ENCODE results near the gene RING1.
A peak's percentile ranks its signal among the peaks of the same experiment; 100 is the strongest.

RING1 gene

DNA sequence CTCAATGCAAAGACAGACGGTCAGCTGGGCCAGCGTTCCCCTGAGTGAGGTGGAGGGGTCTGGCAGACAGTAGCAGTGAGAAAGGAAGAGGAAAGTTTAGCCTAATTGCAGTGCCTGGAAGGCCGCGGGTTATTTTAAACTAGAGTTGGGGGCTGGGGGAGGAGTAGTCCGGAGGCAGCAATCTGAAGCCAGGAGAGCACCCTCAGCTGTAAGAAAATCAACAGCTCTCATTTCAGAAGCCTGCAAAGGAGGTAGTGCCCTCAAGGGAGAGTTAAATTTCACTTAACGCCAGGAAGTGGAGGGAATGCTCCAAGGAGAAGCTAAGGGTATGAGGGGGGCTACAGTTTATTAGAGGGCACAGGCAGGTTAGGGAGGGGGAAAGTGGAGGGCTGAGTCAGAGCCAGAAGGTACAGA lies 26.9 kb downstream of the RING1 start:
- DNase-seq (ENCODE audit: extremely low spot score, insufficient read length, low read depth) (no peak), FAIRE-seq (no peak)

DNA sequence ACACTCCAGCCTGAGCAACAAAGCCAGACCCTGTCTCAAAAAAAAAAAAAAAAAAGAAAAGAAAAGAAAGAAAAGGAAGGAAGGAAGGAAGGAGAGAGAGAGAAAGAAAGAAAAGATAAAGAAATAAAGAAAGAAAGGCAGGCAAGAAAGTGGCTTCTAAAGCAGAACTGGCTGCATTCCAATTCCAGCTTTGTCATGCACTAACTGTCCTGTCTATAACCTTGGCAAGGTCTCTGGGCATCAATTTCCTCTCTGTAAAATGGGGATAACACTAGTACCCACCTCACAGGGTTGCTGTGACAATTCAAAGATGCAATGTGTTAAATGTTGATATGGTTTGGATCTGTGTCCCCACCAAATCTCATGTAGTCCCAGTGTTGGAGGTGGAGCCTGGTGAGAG lies 28.0 kb downstream of the RING1 start:
- DNase-seq (ENCODE audit: extremely low spot score, insufficient read length, low read depth) = no peak
- FAIRE-seq = no peak

DNA sequence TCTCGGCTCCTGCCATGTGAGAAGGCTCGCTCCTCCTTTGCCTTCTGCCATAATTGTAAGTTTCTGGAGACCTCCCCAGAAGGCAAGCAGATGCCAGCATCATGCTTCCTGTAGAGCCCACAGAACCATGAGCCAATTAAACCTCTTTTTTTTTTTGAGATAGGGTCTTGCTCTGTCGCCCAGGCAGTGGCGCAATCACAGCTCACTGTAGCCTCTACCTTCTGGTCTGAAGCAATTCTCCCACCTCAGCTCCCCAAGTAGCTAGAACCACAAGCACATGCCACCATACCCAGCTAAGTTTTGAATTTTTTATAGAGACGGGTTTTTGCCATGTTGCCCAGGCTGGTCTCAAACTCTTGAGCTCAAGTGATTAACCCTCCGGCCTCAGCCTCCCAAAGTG lies 28.6 kb downstream of the RING1 start:
- FAIRE-seq (no peak), DNase-seq (ENCODE audit: extremely low spot score, insufficient read length, low read depth) (no peak)

- DNase-seq (ENCODE audit: extremely low spot score, insufficient read length, low read depth) (no peak), FAIRE-seq (no peak)
Measured at GRCh38 chr6:33237741-33238140, 29.4 kb downstream of the RING1 start.

- DNase-seq (ENCODE audit: extremely low spot score, insufficient read length, low read depth) (no peak), FAIRE-seq (no peak)
Measured at GRCh38 chr6:33241968-33242367, 33.7 kb downstream of the RING1 start.

DNA sequence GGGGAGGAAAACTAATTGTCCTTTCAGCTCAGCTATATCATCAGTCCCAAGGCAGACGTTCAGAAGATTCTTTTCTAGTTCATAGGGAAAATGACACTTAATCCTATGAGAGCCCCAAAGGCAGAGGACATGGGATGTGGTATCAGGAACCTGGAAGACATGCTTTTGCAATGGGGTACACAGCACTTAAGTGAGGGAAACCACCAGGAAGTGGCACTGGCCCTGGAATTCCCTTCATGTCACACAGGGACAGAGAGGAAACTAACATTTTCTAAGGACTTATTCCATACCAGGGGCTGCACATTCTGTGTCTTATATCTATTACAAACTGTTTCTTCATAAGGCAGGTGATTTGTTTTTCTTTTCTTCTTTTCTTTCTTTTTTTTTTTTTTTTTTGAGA lies 35.2 kb downstream of the RING1 start:
- DNase-seq (ENCODE audit: extremely low spot score, insufficient read length, low read depth) (no peak), FAIRE-seq (no peak)

DNA sequence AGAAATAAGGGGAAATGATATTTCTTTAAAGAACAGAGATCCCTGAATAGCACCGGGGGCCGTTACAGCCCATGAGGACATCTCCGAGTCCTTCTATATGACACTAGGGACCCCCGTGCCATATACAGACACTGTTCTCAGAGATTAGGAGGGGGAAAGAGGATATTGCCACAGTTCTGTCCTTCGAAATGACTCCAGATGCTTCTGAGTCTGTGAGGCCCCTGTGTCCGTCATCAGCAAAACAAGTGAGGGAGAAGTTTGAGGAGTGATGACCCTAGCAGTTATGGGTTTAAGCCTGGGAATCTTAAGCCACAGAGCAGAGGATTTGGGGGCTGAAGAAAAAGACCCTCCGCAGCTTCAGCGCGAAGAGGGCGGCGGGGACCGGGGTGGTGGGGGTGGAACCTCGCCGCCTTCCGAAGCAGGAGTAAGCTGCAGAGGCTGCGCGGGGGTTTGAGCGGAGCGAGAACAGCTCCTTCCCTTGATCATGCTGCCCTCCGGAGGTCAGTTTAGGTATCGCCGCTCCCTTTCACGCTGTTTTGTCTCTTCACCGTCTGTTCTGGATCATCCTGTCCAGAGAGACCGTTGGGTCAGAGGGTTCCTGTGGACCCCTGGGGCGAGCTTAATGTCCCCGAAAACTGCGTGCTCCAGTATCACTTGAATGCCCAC lies 39.8 kb downstream of the RING1 start:
- DNase-seq (ENCODE audit: extremely low spot score, insufficient read length, low read depth) (peak; percentile 58), FAIRE-seq (peak; percentile 93)

DNA sequence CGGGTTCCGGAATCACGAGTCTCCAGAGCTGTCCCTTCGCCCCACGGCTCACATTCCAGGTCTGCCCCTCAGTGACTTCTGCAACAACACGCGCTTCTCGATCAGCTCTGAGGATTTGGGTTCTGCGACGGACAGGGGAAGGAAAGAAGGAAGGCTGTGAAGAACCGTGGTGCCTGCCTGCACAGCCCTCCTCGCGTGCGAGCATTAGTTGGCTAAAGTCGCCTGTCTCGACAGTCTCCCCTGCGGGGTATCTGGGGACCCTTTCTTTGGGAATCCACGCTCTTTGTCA lies 40.3 kb downstream of the RING1 start:
- FAIRE-seq = no peak
- DNase-seq (ENCODE audit: extremely low spot score, insufficient read length, low read depth) = no peak

- DNase-seq (ENCODE audit: extremely low spot score, insufficient read length, low read depth) = peak; percentile 87
- FAIRE-seq = peak; percentile 100
Measured at GRCh38 chr6:33248932-33249731, 40.8 kb downstream of the RING1 start.

DNA sequence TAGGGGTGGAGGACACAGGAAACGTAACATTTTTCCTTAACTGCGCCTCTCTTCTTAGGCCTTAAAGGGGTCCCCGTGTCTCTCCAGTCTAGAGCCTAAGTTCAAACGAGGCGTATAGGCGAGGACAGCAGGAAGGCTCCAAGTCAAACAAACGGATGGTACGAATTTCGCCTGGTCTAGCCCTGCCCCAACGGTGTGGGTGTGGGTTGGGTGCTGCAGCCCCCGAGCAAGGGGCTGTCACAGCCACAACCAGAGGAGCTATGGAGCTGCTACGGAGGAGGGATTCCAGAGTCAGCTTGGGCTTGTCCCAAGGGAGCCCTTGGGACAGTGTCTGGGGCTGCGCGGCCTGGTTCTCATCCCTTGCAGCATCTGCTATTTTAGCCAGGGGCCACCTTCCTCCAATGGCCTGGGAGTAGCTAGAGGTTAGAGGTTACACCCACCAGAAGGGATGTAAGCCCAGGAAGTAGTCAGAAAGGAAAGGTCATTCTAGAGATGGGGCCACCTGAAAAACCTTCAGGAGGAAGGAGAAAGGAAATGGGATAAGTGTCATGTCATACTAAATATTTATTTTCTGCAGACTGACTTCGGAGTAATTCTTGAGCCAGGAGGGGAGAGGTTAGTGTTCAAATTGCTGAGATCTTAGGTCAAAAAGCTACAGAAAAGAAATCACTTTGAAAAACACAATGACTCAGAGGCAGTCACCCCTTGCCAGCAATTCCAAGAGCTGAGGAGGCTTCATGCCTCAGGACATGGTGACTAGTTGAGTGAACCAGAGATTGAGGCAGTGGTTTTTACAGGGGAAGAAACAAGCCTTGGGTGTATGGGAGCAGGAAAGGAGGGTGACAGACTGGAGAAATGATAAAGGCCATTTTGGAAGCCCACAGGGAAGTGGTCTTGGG lies 41.7 kb downstream of the RING1 start:
- no peak for FAIRE-seq

DNA sequence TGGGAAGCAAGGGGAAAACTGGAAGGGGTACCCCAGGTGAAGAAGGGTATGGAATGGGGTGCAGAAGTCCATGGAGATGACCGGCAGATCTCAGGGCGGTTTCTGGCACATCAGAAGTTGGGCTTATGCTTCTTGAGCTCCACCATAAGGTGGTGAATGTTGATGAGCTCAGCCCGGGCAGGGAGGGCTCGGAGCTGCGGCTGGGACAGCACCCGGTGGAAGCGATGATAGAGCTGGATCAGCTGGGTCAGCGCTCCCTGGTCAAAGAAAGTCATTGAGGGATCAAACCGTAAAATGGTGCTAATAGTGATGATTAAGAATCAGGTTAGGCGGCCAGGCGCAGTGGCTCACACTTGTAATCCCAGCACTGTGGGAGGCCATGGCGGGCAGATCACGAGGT lies 42.4 kb downstream of the RING1 start:
- FAIRE-seq (no peak), DNase-seq (ENCODE audit: extremely low spot score, insufficient read length, low read depth) (no peak)

More for the DNA sequence above, 41.7 kb downstream of the RING1 start:
- no peak for DNase-seq (ENCODE audit: extremely low spot score, insufficient read length, low read depth)

DNA sequence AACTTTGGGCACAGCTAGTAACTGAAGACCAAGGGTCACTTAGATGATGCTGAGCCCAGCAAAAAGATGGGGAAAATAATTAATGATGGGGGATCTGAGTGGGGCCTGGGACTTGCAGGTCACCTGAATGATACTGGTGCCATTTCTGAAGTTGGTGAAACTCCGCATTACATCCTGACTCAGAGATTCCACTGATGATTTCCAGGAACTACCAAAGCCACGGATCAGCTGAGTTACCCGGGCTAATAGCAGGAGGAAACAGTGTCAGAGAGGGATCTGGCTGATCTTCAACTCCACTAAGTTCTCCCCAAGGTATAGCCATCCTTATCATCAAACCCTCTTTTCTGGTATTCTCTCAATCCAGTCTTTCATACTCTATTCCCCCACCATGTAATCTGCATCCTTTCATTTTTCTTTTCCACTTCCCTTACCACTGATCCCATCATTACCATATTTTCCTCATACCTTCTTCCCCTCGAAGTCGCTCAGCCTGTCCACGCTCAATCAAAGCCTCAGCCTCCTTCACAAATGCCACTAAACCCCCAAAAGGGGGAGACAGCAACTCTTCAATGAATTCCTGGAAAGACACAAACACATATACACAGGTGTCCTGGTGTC lies 43.2 kb downstream of the RING1 start:
- no peak for DNase-seq (ENCODE audit: extremely low spot score, insufficient read length, low read depth)
- FAIRE-seq = no peak

- DNase-seq (ENCODE audit: extremely low spot score, insufficient read length, low read depth) (no peak), FAIRE-seq (no peak)
Measured at GRCh38 chr6:33252759-33253158, 44.5 kb downstream of the RING1 start.

DNA sequence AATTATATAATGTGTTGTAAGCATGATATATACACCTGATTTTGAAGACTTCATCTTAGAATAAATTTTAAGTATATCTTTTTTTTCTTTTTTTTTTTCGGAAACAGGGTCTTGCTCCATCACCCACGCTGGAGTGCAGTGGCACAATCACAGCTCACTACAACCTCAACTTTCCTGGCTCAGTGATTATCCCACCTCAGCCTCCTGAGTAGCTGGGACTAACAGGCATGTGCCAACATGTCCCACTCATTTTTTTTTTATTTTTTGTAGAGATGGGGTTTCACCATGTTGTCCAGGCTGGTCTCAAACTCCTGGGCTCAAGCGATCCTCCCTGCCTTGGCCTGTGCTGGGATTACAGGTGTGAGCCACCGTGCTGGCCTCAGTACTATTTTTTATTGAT lies 46.3 kb downstream of the RING1 start:
- FAIRE-seq = no peak
- DNase-seq (ENCODE audit: extremely low spot score, insufficient read length, low read depth) = no peak

GRCh38 chr6:33259032-33259431 lies 50.7 kb downstream of the RING1 start:
- FAIRE-seq = no peak
- no peak for DNase-seq (ENCODE audit: extremely low spot score, insufficient read length, low read depth)

Data from GM18507 (cell line).